SJCRH30 (cell line): ENCODE data around the gene ETV6. TPM values are rescaled to one million over a fixed set of nuclear protein-coding genes. Genes with fewer than 3 reads are reported as not detected.

Source experiments
- DNase-seq, 2 experiments: peaks; one replicate each; pipeline ENCODE4 v3.0.0-alpha.2; 2015 to 2020
- H3K27ac ChIP-seq: fragments of 250-450 bp; sonication (Bioruptor Pico); 2 replicates; pipeline ENCODE4 v1.5.1; 2020; ENCODE audit warnings: mild to moderate bottlenecking, moderate library complexity
- H3K27me3 ChIP-seq: fragments of 250-450 bp; sonication (Bioruptor Pico); 2 replicates; pipeline ENCODE4 v1.5.1; 2020; ENCODE audit warnings: mild to moderate bottlenecking, moderate library complexity
- H3K36me3 ChIP-seq: fragments of 250-450 bp; sonication (Bioruptor Pico); 2 replicates; pipeline ENCODE4 v1.5.1; 2020; ENCODE audit warnings: mild to moderate bottlenecking, moderate library complexity
- H3K4me1 ChIP-seq: fragments of 250-450 bp; sonication (Bioruptor Pico); 2 replicates; pipeline ENCODE4 v1.5.1; 2020; ENCODE audit warnings: mild to moderate bottlenecking, moderate library complexity
- H3K4me3 ChIP-seq: fragments of 250-450 bp; sonication (Bioruptor Pico); 2 replicates; pipeline ENCODE4 v1.5.1; 2020; ENCODE audit warnings: mild to moderate bottlenecking, moderate library complexity
- H3K9me3 ChIP-seq: fragments of 250-450 bp; sonication (Bioruptor Pico); replicated peaks from 2 replicates; pipeline ENCODE4 v1.5.1; 2020; ENCODE audit warnings: mild to moderate bottlenecking, moderate library complexity
- total RNA-seq: library from RNA; depleted of rRNA; stranded (reverse); fragments of >200 nt; shearing (Covaris generic); gene quantifications from 2 replicates; pipeline ENCODE4 v1.2.3, GENCODE V29; 2014

ETV6 gene
- total RNA-seq, 1 experiment from 2014 or later: 5.6 TPM

DNA sequence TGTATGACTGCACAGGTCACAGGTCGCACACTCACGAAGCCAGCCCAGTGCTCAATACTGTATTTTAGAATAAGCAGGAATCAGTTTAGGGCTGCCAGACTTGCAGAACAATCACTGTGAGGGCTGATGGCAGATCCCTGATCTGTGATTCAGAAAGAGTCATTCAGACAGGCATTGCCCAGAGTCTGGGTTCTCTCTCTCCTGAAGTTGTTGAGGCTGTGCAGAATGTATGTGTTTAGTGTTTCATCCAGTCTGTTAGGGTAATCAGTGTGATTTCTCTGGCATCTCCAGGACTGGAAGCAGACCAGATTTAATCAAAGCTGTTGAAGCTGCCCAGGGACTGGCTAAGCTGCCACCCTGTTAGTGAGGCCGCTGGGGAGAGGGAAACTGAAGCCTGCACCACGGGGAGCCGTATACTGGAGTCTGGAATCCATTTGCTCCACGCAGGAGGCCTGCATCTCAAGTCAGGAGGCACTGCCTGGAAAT, 69.3 kb downstream of the ETV6 start:
- no peak for DNase-seq
- Histone ChIP-seq H3K9me3 (no peaks in the 10 kb centered on the region), H3K27me3 (no peaks in the 10 kb centered on the region), H3K4me3 (no peak overlapping the region), H3K27ac (no peak overlapping the region), H3K4me1 (peaks cover 5% of the 10 kb centered on the region; the same call in 1 of the 2 replicates), H3K36me3 (no peaks in the 10 kb centered on the region)

DNA sequence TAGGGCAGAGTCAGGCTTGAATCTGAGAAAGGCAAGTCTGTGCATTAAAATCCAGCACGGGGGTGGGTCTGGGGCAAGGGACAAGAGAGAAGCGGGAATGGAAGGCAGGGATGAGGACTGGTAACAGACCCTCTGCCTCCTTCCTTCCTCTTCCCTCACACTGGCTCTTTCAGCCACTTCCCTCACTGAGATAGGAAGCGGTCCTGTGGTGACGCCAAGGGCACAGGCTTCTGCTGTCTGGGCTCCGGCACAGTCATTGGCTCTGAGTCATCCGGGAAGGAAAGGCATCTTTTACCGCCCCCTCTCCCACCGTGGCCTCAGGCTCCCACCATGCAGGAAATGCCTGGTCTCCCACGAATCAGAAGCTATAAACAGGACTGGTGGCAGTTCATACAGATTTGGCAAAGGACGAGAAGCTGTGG, 70.2 kb downstream of the ETV6 start:
- H3K4me1 ChIP-seq: peaks cover 6% of the 10 kb centered on the region; the same call in 1 of the 2 replicates

DNA sequence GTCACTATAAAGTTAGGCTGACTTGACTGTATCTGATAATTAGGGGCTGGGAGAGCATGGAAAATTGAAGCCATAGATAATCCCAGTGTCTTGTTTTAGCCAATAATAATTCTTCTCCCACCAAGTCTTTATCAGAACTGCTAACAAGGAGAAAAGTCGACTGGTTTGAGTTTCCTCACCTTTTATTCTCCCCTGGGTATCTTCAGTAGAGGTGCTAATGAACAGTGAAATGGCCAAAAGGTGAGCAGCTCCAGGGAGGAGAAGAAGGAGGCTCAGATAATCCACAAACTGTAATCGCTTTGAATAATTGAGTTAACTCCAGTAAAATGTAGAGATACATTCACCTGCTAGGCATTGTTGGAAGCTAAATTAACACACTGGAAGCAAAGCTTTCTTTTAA, 72.6 kb downstream of the ETV6 start:
- H3K27me3 ChIP-seq: no peaks in the 10 kb centered on the region
- peaks cover 6% of the 10 kb centered on the region; the same call in 1 of the 2 replicates for H3K4me1 ChIP-seq
- H3K36me3 ChIP-seq: no peaks in the 10 kb centered on the region
- no peak for DNase-seq
- no peaks in the 10 kb centered on the region for H3K9me3 ChIP-seq
- no peak overlapping the region for H3K4me3 ChIP-seq
- H3K27ac ChIP-seq: no peak overlapping the region

More for the DNA sequence above, 70.2 kb downstream of the ETV6 start:
- H3K27me3 ChIP-seq: no peaks in the 10 kb centered on the region
- no peaks in the 10 kb centered on the region for H3K9me3 ChIP-seq
- no peaks in the 10 kb centered on the region for H3K36me3 ChIP-seq
- peak; percentile 35 to 52 for DNase-seq
- no peak overlapping the region for H3K4me3 ChIP-seq
- no peak overlapping the region for H3K27ac ChIP-seq

DNA sequence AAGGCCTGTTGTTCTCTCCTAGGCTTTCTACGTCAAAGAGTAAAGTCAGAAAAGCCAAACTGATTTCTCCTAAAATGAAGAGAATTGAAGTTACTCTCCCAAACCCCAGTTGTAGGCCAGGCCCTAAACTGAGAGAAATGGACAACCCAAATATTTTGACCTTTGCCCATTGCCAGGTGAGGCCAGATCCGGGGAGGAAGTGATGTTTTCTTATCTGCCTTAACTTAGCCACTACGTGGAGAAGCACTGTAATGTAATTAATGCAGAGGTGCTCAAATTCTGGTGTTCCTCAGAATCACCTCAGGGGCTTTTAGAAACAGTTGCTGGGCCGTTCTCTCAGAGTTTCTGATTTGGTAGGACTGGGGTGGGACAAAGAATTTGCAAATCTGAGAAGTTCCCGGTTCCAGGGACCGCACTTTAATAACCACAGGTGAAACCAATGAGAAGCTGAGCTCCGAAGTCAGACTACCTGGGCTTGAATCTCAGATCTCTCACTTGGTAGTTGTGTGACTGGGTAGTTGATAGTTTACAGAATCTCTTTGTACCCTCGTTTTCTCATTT, 73.2 kb downstream of the ETV6 start:
- no peaks in the 10 kb centered on the region for H3K36me3 ChIP-seq
- no peak overlapping the region for H3K4me3 ChIP-seq
- H3K27me3 ChIP-seq: no peaks in the 10 kb centered on the region
- H3K9me3 ChIP-seq: no peaks in the 10 kb centered on the region
- H3K4me1 ChIP-seq: peaks cover 6% of the 10 kb centered on the region; the same call in 1 of the 2 replicates
- no peak overlapping the region for H3K27ac ChIP-seq
- DNase-seq: no peak

DNA sequence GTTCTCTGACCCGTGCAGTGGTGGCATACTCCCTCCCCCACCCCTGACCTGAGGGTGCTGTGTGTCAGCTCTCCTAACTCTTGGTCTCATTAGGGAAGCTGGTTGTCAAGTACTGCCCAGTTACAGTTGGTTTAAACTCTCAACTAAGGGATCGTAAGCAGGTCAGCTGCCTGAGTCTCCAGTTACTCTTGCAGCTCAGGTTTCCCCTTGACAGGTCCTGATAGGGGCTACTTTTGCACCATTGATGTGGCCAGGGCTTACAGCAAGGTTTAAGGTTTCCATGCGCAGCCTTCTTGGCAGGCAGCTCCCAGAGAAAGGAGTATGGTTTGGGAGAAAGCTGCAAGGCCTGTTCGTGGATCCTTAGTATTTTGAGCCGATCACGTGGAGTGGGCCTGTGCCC, 74.5 kb downstream of the ETV6 start:
- H3K4me3 ChIP-seq: no peak overlapping the region
- peak; percentile 20 to 52 for DNase-seq
- H3K27me3 ChIP-seq: no peaks in the 10 kb centered on the region
- H3K4me1 ChIP-seq: peaks cover 6% of the 10 kb centered on the region; the same call in 1 of the 2 replicates
- no peaks in the 10 kb centered on the region for H3K36me3 ChIP-seq
- no peaks in the 10 kb centered on the region for H3K9me3 ChIP-seq
- H3K27ac ChIP-seq: no peak overlapping the region

DNA sequence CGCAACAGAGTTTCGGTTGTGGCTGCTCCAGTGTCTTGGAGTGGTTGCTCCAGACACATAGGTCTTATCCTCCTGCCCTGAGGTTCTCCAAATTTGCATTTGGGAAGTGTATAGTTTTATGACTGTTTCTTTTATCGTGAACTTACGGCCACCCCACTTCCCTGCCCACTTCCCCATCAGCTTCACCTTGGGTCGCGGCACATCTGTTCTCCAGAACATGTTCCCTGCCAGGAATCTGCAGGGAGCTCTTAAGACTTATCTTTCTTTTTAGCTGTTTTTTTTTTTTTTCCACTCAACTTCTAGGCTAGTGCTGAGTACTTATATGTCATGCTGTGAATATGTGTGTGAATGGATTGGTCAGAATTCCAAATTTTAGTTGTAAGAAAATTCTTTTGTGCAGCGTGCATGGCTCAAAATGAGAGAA, 75.4 kb downstream of the ETV6 start:
- Histone ChIP-seq H3K4me1 (peaks cover 6% of the 10 kb centered on the region; the same call in 1 of the 2 replicates), H3K36me3 (no peaks in the 10 kb centered on the region), H3K9me3 (no peaks in the 10 kb centered on the region), H3K27ac (no peak overlapping the region), H3K4me3 (no peak overlapping the region), H3K27me3 (no peaks in the 10 kb centered on the region)
- DNase-seq: no peak

DNA sequence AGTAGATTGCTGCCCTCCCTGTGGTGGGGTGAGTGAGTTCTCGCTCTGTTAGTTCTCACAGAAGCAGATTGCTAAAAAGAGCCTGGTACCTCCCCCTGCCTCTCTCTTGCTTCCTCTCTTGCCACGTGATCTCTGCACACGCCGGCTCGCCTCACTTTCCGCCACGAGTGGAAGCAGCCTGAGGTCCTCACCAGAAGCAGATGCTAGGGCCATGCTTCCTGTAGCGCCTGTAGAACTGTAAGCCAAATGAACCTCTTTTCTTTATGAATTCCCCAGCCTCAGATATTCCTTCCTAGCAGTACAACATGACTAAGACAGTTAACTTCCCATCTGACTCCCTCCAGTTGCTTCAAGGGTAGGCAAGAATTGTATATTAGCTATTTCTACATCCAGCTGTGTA, 76.2 kb downstream of the ETV6 start:
- Histone ChIP-seq H3K27me3 (no peaks in the 10 kb centered on the region), H3K36me3 (no peaks in the 10 kb centered on the region), H3K27ac (no peak overlapping the region), H3K4me1 (peaks cover 6% of the 10 kb centered on the region; the same call in 1 of the 2 replicates), H3K9me3 (no peaks in the 10 kb centered on the region), H3K4me3 (no peak overlapping the region)
- no peak for DNase-seq

DNA sequence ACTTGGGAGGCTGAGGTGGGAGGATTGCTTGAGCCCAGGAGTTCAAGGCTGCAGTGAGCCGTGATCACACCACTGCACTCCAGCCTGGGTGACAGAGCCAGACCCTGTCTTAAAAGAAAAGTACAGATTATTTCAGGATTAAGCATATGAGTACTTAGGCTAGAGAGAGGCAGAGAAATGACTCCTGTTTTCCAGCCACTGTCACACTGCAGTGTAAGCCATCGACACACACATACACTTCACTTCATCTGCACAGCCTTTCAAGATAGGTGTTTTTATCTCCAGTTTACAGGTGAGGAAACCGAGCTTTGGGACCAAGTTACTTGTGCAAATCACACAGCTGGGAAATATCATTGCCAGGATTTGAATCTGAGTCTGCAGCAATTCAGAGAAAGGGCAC, 77.2 kb downstream of the ETV6 start:
- no peak overlapping the region for H3K27ac ChIP-seq
- H3K9me3 ChIP-seq: no peaks in the 10 kb centered on the region
- no peak overlapping the region for H3K4me3 ChIP-seq
- DNase-seq: no peak
- no peaks in the 10 kb centered on the region for H3K36me3 ChIP-seq
- H3K4me1 ChIP-seq: peaks cover 6% of the 10 kb centered on the region; the same call in 1 of the 2 replicates
- H3K27me3 ChIP-seq: no peaks in the 10 kb centered on the region

DNA sequence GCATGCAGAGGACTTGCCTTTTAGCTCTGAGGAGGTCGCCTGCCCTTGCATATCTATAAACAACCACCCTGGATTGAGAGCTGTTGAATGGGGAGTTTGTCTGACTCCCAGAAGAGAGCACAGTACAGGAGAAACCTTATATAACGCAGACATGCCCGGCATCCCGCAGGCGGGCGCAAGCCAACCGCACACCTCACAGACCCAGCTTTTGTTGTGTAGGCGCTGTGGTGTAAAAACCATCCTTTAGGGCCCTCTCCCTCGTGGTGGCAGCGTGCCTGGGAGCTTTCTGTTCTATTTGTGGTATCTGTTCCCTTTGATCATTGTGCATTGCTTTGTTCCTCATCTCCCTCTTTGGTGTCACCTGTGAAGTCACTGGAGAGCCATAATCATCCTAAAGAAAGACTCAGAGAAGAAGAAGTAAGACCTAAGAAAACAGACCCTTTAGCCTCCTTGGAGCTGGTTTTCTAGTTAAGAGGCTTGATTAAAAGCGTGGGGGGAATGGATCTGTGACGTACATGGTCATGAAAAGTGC, 77.7 kb downstream of the ETV6 start:
- H3K4me3 ChIP-seq: no peak overlapping the region

DNA sequence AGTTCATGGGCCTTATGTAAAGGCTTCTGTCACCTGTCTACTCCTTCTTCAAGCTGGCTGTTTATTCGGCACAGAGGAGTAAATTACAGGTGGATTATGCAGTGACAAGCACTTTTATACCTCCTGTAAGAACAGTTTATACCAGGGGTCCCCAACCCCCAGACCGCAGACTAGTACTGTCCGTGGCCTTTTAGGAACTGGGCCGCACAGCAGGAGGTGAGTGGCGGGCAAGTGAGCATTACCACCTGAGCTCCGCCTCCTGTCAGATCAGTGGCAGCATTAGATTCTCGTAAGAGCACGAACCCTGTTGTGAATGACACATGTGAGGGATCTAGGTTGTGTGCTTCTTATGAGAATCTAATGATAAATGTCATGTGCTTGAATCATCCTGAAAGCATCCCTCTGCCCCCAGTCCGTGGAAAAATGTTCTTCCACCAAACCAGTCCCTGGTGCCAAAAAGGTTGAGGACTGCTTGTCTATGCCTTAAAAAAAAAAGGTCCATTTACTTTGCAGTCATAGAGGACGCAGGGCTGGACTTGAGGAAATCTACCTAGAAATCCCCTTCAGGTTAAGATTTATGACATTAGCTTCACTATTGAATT, 78.8 kb downstream of the ETV6 start:
- no peaks in the 10 kb centered on the region for H3K9me3 ChIP-seq
- H3K4me3 ChIP-seq: no peak overlapping the region
- DNase-seq: no peak
- H3K27me3 ChIP-seq: no peaks in the 10 kb centered on the region
- H3K4me1 ChIP-seq: peaks cover 6% of the 10 kb centered on the region; the same call in 1 of the 2 replicates
- no peak overlapping the region for H3K27ac ChIP-seq
- H3K36me3 ChIP-seq: no peaks in the 10 kb centered on the region

More for the DNA sequence above, 77.7 kb downstream of the ETV6 start:
- no peak for DNase-seq
- Histone ChIP-seq H3K27ac (no peak overlapping the region), H3K36me3 (no peaks in the 10 kb centered on the region), H3K9me3 (no peaks in the 10 kb centered on the region), H3K27me3 (no peaks in the 10 kb centered on the region), H3K4me1 (peaks cover 6% of the 10 kb centered on the region; the same call in 1 of the 2 replicates)

DNA sequence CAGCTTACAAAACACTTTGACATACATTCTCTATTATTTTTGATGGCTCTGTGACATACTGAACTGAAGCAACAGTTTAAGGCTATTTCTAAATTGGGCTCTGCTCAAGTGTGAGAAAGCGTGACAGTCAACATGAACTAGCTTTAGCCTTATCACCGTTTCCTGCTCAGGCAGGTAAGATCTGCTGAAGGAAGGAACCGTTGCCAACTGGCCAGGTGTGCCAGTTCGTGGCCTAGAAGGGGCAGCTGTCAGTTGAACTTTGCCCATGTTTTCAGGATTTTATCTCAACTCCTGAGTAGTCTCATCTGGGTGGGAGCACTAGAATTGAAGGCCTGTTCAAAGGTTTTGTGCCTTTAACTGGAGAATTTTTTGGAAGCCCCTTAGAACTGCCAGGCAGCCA, 79.5 kb downstream of the ETV6 start:
- no peaks in the 10 kb centered on the region for H3K9me3 ChIP-seq

DNA sequence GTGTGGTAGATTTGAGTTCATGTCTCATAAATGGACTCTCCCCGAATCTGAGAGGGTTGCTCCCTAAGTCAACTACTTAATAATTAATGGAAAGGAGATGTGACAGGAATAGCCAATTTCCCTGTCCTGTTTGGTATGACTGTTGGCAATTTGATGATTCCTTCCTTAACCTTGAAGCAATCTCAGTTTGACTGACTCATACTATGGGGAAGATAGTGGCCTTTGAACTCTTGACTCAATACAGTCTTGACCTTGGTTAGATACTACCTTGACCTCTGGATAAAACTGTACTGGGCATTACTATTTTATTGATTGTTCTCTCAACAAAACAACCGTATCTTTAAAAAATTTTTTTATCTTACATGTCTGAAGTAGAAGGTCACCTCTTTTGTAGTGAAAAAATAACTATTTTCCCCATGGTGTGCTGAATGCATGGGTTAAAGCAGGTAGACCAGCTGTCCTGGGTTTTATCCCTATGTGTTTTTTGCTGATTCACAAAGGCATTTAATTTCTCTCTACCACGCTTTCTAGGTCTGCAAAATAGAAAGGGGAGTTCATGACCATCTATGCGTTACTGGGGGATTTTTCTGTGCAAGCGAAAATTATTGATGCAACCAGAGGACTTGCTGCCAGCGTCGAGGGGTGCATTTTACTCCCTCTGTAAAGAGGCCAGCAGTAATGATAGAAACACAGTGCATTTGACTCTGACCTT, 80.1 kb downstream of the ETV6 start:
- DNase-seq: no peak
- no peak overlapping the region for H3K27ac ChIP-seq
- H3K27me3 ChIP-seq: no peaks in the 10 kb centered on the region
- no peak overlapping the region for H3K4me3 ChIP-seq
- H3K9me3 ChIP-seq: no peaks in the 10 kb centered on the region
- no peaks in the 10 kb centered on the region for H3K36me3 ChIP-seq
- H3K4me1 ChIP-seq: no peaks in the 10 kb centered on the region

More for the DNA sequence above, 79.5 kb downstream of the ETV6 start:
- Histone ChIP-seq H3K4me3 (no peak overlapping the region), H3K27ac (no peak overlapping the region), H3K27me3 (no peaks in the 10 kb centered on the region), H3K36me3 (no peaks in the 10 kb centered on the region), H3K4me1 (no peaks in the 10 kb centered on the region)
- DNase-seq: no peak

DNA sequence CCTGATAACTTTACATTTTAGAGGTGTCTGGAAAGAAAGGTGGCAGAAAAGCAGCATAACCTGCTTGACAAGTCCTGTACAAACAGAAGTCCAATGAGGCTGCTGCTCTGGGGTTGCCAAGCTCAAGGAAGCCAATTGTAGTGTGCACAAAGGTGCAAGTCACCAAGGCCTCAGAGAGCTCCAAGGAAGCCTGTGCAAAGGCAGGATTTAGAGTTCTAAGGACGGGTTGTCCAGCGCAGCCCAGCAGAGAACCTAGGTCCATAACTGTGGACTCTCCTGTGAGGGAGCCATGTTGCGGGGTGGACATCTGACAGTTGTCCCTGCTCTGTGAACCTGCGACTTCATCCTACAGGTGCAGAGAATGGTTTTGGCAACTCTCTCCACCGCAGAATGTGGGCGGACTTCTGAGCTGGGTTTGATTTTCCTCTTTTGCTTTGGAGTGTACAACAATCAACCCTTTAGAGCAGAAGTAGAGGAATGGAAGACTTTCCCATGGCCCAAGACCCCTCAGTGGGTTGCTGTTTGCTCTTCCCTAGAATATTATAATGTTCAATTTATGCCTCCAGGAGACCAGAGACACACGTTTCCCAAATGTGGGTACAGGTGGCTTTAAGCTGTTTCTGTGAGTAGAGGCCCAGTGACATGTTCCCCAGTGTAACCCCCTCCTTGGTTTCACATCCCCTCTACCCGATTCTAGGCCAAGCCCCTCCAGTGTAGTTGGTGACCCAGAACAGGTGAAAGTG, 81.0 kb downstream of the ETV6 start:
- H3K36me3 ChIP-seq: no peaks in the 10 kb centered on the region
- no peak overlapping the region for H3K27ac ChIP-seq
- no peak for DNase-seq
- H3K9me3 ChIP-seq: no peaks in the 10 kb centered on the region
- H3K4me3 ChIP-seq: no peak overlapping the region
- no peaks in the 10 kb centered on the region for H3K4me1 ChIP-seq
- no peaks in the 10 kb centered on the region for H3K27me3 ChIP-seq

DNA sequence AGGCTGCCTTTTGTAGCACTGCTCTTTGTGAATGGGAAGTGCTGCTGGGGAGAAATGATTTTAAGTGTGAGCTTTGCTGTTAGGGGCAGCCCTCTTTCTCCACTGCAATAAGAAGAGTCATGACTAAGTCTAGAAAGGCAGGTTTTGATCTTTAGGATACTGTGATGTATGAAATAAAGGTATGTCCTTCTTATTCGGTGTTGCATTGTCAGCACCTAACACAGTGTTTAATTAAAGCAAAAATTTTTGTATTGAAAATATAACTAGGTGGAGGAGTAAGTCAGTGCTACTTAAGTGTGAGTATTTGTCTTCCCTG, 81.5 kb downstream of the ETV6 start:
- no peaks in the 10 kb centered on the region for H3K4me1 ChIP-seq
- no peaks in the 10 kb centered on the region for H3K27me3 ChIP-seq
- no peak overlapping the region for H3K4me3 ChIP-seq
- H3K36me3 ChIP-seq: no peaks in the 10 kb centered on the region
- H3K27ac ChIP-seq: no peak overlapping the region
- no peak for DNase-seq
- no peaks in the 10 kb centered on the region for H3K9me3 ChIP-seq
